Heart left ventricle (tissue), 13 donors: Measurements from ENCODE around the gene TRAT1.

ENCODE experiments used
- POLR2A ChIP-seq, 2 donors: fragments of 450-650 bp; IDR thresholded peaks; one replicate each; pipeline ENCODE4 v1.6.1; 2017; ENCODE audit warnings: antibody characterized with exemption in 2 of 2, mild to moderate bottlenecking in 2 of 2, moderate library complexity in 2 of 2
- TF ChIP-seq, protein P1 (sequence below), 12 donors: fragments of 200-600 bp; sonication (generic) in 4 of 12; IDR thresholded peaks; one replicate each; pipeline versions ENCODE4 v1.5.0 to v1.8.0; 2018 to 2022; ENCODE audit warnings: antibody characterized with exemption in 12 of 12, mild to moderate bottlenecking in 5 of 12
- donor health status: ischemic (EF 13 %, LVEDD 7.1; RV severe dilation, severe dysfunction).
- donor health status: DM: no; HTN: yes; CAD: no.
- donor health status: DM: no; HTN: no; CAD: no.
- donor health status: ischemic (EF 25% LVEDD 6.9; RV normal size, moderate dysfunction).
- donor health status: ischemic (EF 25% LVEDD 5.7; RV mildly dilated, moderate dysfunction).
- donor health status: ischemic (EF 35%, LVEDD 5.7; RV mildly dilated, moderate dysfunction).
- donor health status: nonischemic (EF 11% LVEDD 7.7; RV severe dilation, severe dysfunction).
- donor health status: DM: yes; HTN: yes; CAD: no.
- donor health status: PGD.
- donor health status: ischemic (EF 29% LVEDD 5.4; RV normal size, mild dysfunction).
- donor health status: nonischemic (EF 23%, LVEDD 6.1; RV moderate dilation, normal function).

DNA sequence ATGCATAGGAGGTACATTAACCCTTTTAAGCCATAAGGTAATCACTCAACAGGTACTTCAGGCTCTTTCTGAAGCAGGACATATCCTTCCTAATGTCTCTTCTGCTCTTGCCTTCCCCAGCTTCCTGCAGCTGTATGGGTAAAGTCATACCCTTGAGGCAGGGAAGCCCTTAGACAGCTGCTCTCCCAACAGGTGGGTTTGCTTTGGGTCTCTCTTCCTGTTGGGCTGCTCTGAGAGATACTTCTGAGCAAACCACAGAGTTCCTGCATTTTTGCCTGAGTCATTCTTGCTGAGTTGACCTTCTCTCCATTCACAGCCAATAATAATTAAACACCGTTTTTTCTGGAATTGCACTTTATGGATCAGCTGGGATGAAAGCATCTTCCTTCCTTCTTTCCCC lies 2.0 kb upstream of the TRAT1 start:
- TF ChIP-seq, protein P1, sequence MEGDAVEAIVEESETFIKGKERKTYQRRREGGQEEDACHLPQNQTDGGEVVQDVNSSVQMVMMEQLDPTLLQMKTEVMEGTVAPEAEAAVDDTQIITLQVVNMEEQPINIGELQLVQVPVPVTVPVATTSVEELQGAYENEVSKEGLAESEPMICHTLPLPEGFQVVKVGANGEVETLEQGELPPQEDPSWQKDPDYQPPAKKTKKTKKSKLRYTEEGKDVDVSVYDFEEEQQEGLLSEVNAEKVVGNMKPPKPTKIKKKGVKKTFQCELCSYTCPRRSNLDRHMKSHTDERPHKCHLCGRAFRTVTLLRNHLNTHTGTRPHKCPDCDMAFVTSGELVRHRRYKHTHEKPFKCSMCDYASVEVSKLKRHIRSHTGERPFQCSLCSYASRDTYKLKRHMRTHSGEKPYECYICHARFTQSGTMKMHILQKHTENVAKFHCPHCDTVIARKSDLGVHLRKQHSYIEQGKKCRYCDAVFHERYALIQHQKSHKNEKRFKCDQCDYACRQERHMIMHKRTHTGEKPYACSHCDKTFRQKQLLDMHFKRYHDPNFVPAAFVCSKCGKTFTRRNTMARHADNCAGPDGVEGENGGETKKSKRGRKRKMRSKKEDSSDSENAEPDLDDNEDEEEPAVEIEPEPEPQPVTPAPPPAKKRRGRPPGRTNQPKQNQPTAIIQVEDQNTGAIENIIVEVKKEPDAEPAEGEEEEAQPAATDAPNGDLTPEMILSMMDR (IDR thresholded peaks at IDR 0.05) = no peak
- no peak for TF ChIP-seq POLR2A (IDR thresholded peaks at IDR 0.05)
